ENCODE results near the gene DOCK3. TPM values are rescaled to one million over a fixed set of nuclear protein-coding genes. Genes with fewer than 3 reads are reported as not detected.

DOCK3 gene
- total RNA-seq, 3 donors from 2014 or later (not counting 1 experiment from before 2014, with no cell fraction given), result 1.4 to 2.4 (median 1.7) TPM

DNA sequence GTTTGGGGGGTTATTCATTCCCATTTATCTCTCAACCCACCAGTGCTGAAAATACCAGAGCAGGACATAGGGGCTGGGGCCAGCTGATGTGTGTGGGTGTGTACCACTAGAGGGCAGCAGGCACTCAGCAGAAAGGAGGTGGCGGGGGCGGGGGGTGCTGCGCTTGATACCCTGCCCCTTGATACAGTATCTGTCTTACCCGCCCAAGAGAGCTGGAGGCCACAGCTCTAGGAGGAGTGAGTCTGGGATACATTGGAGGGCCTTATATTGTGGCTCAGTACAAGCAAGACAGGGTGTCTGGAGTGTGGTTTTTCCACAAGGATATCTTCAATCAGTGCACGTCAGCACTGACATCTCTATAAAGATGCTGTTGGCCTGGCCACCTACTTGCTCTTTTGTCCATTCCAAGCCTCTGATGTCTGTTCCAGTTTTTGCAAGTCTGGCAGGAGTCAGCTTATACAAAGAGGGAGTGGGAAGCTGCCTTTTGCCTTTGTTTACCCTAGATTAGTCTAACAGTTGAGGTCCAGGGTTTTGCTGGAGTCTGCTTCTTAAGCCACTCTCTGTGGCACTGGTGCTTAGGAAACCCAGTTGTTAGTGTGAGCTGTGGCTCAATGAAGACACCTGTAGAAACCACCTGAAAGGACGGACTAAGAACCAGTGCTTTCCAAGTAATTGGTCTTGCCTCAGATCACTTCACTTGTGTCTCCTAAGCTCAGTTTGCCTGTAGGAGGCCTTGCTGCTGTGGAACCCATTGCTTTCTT, 714.9 kb downstream of the DOCK3 start:
- Mint-ChIP-seq H3K36me3 (peaks cover 6% of the 10 kb centered on the region), H3K4me3 (no peak overlapping the region), H3K27me3 (ENCODE audit: low read depth in 2 of 2) (no peaks in the 10 kb centered on the region), H3K9me3 (no peaks in the 10 kb centered on the region), H3K4me1 (peaks cover 43 to 56% of the 10 kb centered on the region in 2 donors), H3K27ac (peak overlapping the region; percentile 62 to 75)
- ATAC-seq (no peak), DNase-seq (peak in 1 of 2 donors; percentile 81)
- Histone ChIP-seq H3K4me3 (ENCODE audit: low read length) (no peak overlapping the region), H3K4me1 (ENCODE audit: control insufficient read depth, insufficient read depth, low read length) (peaks cover 63% of the 10 kb centered on the region), H3K27ac (ENCODE audit: low read length) (no peak overlapping the region), H3K36me3 (ENCODE audit: control insufficient read depth, insufficient read depth, low read length) (peaks cover 43% of the 10 kb centered on the region), H3K27me3 (ENCODE audit: control insufficient read depth, insufficient read depth, low read length) (no peaks in the 10 kb centered on the region), H3K9me3 (ENCODE audit: control insufficient read depth, insufficient read depth, low read length) (no peaks in the 10 kb centered on the region)
- intact Hi-C loops (cut with micrococcal nuclease), result loop anchor here (2.0 to 10.0 kb wide), 4 partner anchors 293 to 1035 kb away; partner anchors contain the start of genes CYB561D2, MAPKAPK3, NPRL2 and TMEM115
- TF ChIP-seq, protein P1, sequence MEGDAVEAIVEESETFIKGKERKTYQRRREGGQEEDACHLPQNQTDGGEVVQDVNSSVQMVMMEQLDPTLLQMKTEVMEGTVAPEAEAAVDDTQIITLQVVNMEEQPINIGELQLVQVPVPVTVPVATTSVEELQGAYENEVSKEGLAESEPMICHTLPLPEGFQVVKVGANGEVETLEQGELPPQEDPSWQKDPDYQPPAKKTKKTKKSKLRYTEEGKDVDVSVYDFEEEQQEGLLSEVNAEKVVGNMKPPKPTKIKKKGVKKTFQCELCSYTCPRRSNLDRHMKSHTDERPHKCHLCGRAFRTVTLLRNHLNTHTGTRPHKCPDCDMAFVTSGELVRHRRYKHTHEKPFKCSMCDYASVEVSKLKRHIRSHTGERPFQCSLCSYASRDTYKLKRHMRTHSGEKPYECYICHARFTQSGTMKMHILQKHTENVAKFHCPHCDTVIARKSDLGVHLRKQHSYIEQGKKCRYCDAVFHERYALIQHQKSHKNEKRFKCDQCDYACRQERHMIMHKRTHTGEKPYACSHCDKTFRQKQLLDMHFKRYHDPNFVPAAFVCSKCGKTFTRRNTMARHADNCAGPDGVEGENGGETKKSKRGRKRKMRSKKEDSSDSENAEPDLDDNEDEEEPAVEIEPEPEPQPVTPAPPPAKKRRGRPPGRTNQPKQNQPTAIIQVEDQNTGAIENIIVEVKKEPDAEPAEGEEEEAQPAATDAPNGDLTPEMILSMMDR (IDR thresholded peaks at IDR 0.05), result peak; percentile 61
- WGBS (ENCODE audit: insufficient coverage), result 87% methylated on average over 6 of the region's 6 CpGs

DNA sequence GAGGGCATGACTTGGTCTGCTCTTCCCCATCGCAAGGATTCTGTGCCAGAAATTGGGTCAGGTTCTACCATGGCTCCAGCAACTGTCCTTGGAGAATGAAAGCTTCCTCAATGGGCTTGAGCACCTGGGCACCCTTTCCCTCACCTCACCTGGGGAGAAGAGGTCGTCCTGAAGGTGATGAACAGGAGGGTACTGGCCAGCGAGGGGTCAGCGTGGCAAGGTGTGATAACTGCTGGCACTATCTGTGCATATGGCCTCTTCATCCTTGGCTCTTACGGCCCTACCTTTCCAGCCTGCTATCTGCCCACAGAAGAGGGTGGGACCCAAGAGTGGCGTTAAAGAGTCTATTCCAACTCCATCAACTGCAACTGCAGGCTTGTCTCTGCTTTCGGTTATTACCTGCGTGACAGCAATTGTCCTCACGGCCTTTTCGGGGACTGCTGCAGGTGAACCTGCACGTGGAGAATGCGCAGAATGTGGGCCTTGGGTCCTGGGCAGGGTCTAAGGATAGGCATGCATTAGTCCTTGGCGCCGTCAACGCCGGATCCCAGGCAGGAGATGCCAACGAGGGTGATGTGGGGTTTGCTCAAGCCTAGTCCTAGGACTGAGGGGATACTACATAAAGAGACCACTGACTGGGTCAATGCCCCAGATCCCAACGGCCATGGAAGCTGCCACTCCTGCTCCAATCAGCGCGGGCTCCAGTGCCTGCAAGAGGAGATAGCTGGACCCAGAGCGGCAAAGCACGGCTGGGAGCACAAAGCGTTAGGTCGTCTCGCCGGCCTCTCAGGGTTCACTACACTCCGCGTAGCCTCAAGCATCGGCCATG, 715.7 kb downstream of the DOCK3 start:
- TF ChIP-seq, protein P1 (IDR thresholded peaks at IDR 0.05), result no peak
- Histone ChIP-seq H3K9me3 (ENCODE audit: control insufficient read depth, insufficient read depth, low read length) (no peaks in the 10 kb centered on the region), H3K36me3 (ENCODE audit: control insufficient read depth, insufficient read depth, low read length) (peaks cover 51% of the 10 kb centered on the region), H3K4me3 (ENCODE audit: low read length) (peak overlapping the region; percentile 28), H3K27ac (ENCODE audit: low read length) (peak overlapping the region; percentile 68), H3K4me1 (ENCODE audit: control insufficient read depth, insufficient read depth, low read length) (peaks cover 64% of the 10 kb centered on the region), H3K27me3 (ENCODE audit: control insufficient read depth, insufficient read depth, low read length) (no peaks in the 10 kb centered on the region)
- Mint-ChIP-seq H3K36me3 (peaks cover 6% of the 10 kb centered on the region), H3K4me1 (peaks cover 46 to 56% of the 10 kb centered on the region in 2 donors), H3K9me3 (no peaks in the 10 kb centered on the region), H3K27ac (peak overlapping the region; percentile 79 to 81), H3K4me3 (peak overlapping the region; percentile 67), H3K27me3 (ENCODE audit: low read depth in 2 of 2) (no peaks in the 10 kb centered on the region)
- WGBS (ENCODE audit: insufficient coverage), result 43% methylated on average over 29 of the region's 29 CpGs
- intact Hi-C loops (cut with micrococcal nuclease), result loop anchor here (1.0 to 2.0 kb wide), 3 partner anchors 110 to 774 kb away; partner anchors contain the start of genes DCAF1 and MAPKAPK3
- ATAC-seq (peak in 2 of 3 donors; percentile 1 to 3), DNase-seq (no peak)

DNA sequence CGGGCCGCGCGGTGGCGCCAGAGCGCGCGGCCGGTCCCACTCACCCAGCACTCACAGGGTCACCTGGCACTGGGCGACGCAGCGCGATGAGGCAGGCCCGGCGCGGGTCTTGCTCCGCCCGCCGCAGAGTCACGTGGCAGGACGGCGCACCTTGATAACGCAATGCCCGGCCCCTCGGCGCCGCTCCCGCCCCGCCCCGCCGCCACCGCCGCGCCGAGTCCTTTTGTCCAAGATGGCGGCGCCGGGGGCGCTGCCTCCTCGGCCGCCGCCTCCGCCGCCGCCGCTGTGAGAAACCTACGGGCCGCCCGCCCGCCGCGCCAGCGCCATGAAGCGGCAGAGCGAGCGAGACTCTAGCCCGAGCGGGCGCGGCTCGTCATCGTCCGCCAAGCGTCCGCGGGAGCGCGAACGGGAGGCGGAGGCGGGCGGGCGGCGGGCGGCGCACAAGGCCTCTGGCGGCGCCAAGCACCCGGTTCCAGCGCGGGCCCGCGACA, 716.4 kb downstream of the DOCK3 start, which contains the start of gene RBM15B:
TSS of gene RBM15B (plus strand) at position 211 of the 491 bp plus-strand sequence. CDS start at position 326, 115 bp downstream.
- intact Hi-C loops (cut with micrococcal nuclease), result loop anchor here (1.0 to 2.0 kb wide), 3 partner anchors 109 to 774 kb away; partner anchors contain the start of genes DCAF1 and MAPKAPK3
- TF ChIP-seq, protein P1 (IDR thresholded peaks at IDR 0.05), result peak; percentile 82
- Histone ChIP-seq H3K36me3 (ENCODE audit: control insufficient read depth, insufficient read depth, low read length) (peaks cover 58% of the 10 kb centered on the region), H3K9me3 (ENCODE audit: control insufficient read depth, insufficient read depth, low read length) (no peaks in the 10 kb centered on the region), H3K4me3 (ENCODE audit: low read length) (peak within 1 kb of the TSS; percentile 47), H3K27ac (ENCODE audit: low read length) (peak within 1 kb of the TSS; percentile 77), H3K27me3 (ENCODE audit: control insufficient read depth, insufficient read depth, low read length) (no peaks in the 10 kb centered on the region), H3K4me1 (ENCODE audit: control insufficient read depth, insufficient read depth, low read length) (peaks cover 64% of the 10 kb centered on the region)
- peak within 1 kb of the TSS; percentile 81 for H3K4me3 Mint-ChIP-seq
- peak within 1 kb of the TSS; percentile 81 to 82 for H3K27ac Mint-ChIP-seq
- no peaks in the 10 kb centered on the region for H3K27me3 Mint-ChIP-seq (ENCODE audit: low read depth in 2 of 2)
- WGBS (ENCODE audit: insufficient coverage), result under 1% methylated on average over 83 of the region's 83 CpGs
- H3K9me3 Mint-ChIP-seq, result no peaks in the 10 kb centered on the region
- H3K4me1 Mint-ChIP-seq, result peaks cover 40 to 51% of the 10 kb centered on the region in 2 donors
- peak; percentile 97 to 98 for DNase-seq
- peaks cover 6% of the 10 kb centered on the region for H3K36me3 Mint-ChIP-seq
- ATAC-seq, result peak; percentile 93 to 99 (median 94)
